GM19328 (cell line): ENCODE data around the gene KLF7.

Source experiments
- ATAC-seq: cut with Tn5 transposase; IDR thresholded peaks from one replicate; pipeline ENCODE4 v1.9.1; 2021; ENCODE audit warnings: mild to moderate bottlenecking, moderate library complexity; ENCODE audit not compliant: unreplicated experiment

The KLF7 gene

GRCh38 chr2:207130958-207131521 lies 34.7 kb downstream of the KLF7 start:
- no peak for ATAC-seq

- ATAC-seq = no peak
Observed at GRCh38 chr2:207129821-207130220, 35.9 kb downstream of the KLF7 start.

- no peak for ATAC-seq
Observed at GRCh38 chr2:207128867-207129266, 36.9 kb downstream of the KLF7 start.

- ATAC-seq = no peak
Observed at GRCh38 chr2:207126724-207127308, 38.9 kb downstream of the KLF7 start.

GRCh38 chr2:207123776-207124391 lies 41.9 kb downstream of the KLF7 start:
- no peak for ATAC-seq

GRCh38 chr2:207123335-207123744 lies 42.4 kb downstream of the KLF7 start:
- ATAC-seq = no peak

- ATAC-seq = no peak
Observed at GRCh38 chr2:207122651-207123334, 43.0 kb downstream of the KLF7 start.

- no peak for ATAC-seq
Observed at GRCh38 chr2:207121784-207122183, 44.0 kb downstream of the KLF7 start.

GRCh38 chr2:207119048-207119447 lies 46.7 kb downstream of the KLF7 start:
- ATAC-seq = no peak

GRCh38 chr2:207117668-207118067 lies 48.1 kb downstream of the KLF7 start:
- no peak for ATAC-seq

GRCh38 chr2:207115715-207116364 lies 49.9 kb downstream of the KLF7 start:
- ATAC-seq = no peak

GRCh38 chr2:207113414-207113813 lies 52.3 kb downstream of the KLF7 start:
- no peak for ATAC-seq

GRCh38 chr2:207112785-207113184 lies 53.0 kb downstream of the KLF7 start:
- ATAC-seq = no peak

- no peak for ATAC-seq
Observed at GRCh38 chr2:207112383-207112782, 53.4 kb downstream of the KLF7 start.

- ATAC-seq = no peak
Observed at GRCh38 chr2:207111757-207112156, 54.0 kb downstream of the KLF7 start.

- ATAC-seq = no peak
Observed at GRCh38 chr2:207110715-207111114, 55.0 kb downstream of the KLF7 start.

GRCh38 chr2:207110310-207110709 lies 55.4 kb downstream of the KLF7 start:
- ATAC-seq = no peak

- ATAC-seq = no peak
Observed at GRCh38 chr2:207109768-207110167, 56.0 kb downstream of the KLF7 start.

GRCh38 chr2:207108440-207108839 lies 57.3 kb downstream of the KLF7 start:
- no peak for ATAC-seq

- ATAC-seq = no peak
Observed at GRCh38 chr2:207107551-207107950, 58.2 kb downstream of the KLF7 start.

- no peak for ATAC-seq
Observed at GRCh38 chr2:207107131-207107530, 58.6 kb downstream of the KLF7 start.

- ATAC-seq = no peak
Observed at GRCh38 chr2:207103132-207103531, 62.6 kb downstream of the KLF7 start.
